GM23338 (cell line): ENCODE results near the gene PROC. TPM values are rescaled to one million over a fixed set of nuclear protein-coding genes. Genes with fewer than 3 reads are reported as not detected.
A peak's percentile ranks its signal among the peaks of the same experiment; 100 is the strongest.

ENCODE experiments used
- ATAC-seq: fragments of 200-7000 bp; cut with Tn5 transposase; 3 replicates; pipeline ENCODE4 v1.9.1; 2020
- DNase-seq: peaks from one replicate; pipeline ENCODE4 v3.0.0-alpha.2; 2015; ENCODE audit warnings: low spot score
- H2AFZ ChIP-seq: fragments of 200-600 bp; sonication (generic); 2 replicates; pipeline ENCODE4 v1.8.0; 2016; ENCODE audit warnings: antibody characterized with exemption, mild to moderate bottlenecking, moderate library complexity
- H3F3A ChIP-seq: fragments of 200-600 bp; sonication (generic); replicated peaks from 2 replicates; pipeline ENCODE4 v1.8.0; 2017; ENCODE audit warnings: antibody characterized with exemption, mixed run types, low read depth
- H3K27ac ChIP-seq: fragments of 200-600 bp; sonication (generic); 2 replicates; pipeline ENCODE4 v1.6.1; 2016; ENCODE audit warnings: low read depth
- H3K27me3 ChIP-seq: fragments of 200-600 bp; sonication (generic); 2 replicates; pipeline ENCODE4 v1.8.0; 2016; ENCODE audit warnings: mild to moderate bottlenecking, mixed run types, moderate library complexity; ENCODE audit not compliant: insufficient read depth
- H3K36me3 ChIP-seq: fragments of 200-600 bp; sonication (generic); 2 replicates; pipeline ENCODE4 v1.8.0; 2016; ENCODE audit warnings: mild to moderate bottlenecking; ENCODE audit not compliant: insufficient read depth
- H3K4me1 ChIP-seq: fragments of 200-600 bp; sonication (generic); 2 replicates; pipeline ENCODE4 v1.8.0; 2016; ENCODE audit warnings: mild to moderate bottlenecking, moderate library complexity; ENCODE audit not compliant: insufficient read depth
- H3K4me2 ChIP-seq: fragments of 200-600 bp; sonication (generic); 2 replicates; pipeline ENCODE4 v1.7.1; 2017; ENCODE audit warnings: mixed run types
- H3K4me3 ChIP-seq: fragments of 200-600 bp; sonication (generic); 2 replicates; pipeline ENCODE4 v1.6.1; 2016; ENCODE audit warnings: mixed run types
- H3K79me2 ChIP-seq: fragments of 200-600 bp; sonication (generic); replicated peaks from 2 replicates; pipeline ENCODE4 v1.8.0; 2017; ENCODE audit warnings: mild to moderate bottlenecking; ENCODE audit not compliant: insufficient read depth
- H3K9me2 ChIP-seq: fragments of 200-600 bp; sonication (generic); 2 replicates; pipeline ENCODE4 v1.8.0; 2017; ENCODE audit not compliant: insufficient read depth
- H4K20me1 ChIP-seq: fragments of 200-600 bp; sonication (generic); replicated peaks from 2 replicates; pipeline ENCODE4 v1.8.0; 2017; ENCODE audit warnings: mild to moderate bottlenecking; ENCODE audit not compliant: insufficient read depth
- H3K27ac Mint-ChIP-seq: 2 replicates; pipeline ENCODE4 v1.8.0; 2020; ENCODE audit warnings: inconsistent platforms, mild to moderate bottlenecking, moderate library complexity, mixed read lengths
- H3K27me3 Mint-ChIP-seq: 3 replicates; pipeline ENCODE4 v1.8.0; 2022; ENCODE audit warnings: low read depth, mild to moderate bottlenecking, moderate library complexity, mixed read lengths, inconsistent platforms; ENCODE audit not compliant: insufficient read depth, poor library complexity
- H3K36me3 Mint-ChIP-seq: 3 replicates; pipeline ENCODE4 v1.8.0; 2021; ENCODE audit warnings: low read depth, mild to moderate bottlenecking, inconsistent platforms, moderate library complexity, mixed read lengths
- H3K4me1 Mint-ChIP-seq: 3 replicates; pipeline ENCODE4 v1.8.0; 2020; ENCODE audit warnings: mild to moderate bottlenecking, inconsistent platforms, mixed read lengths
- H3K4me3 Mint-ChIP-seq: 3 replicates; pipeline ENCODE4 v1.8.0; 2021; ENCODE audit warnings: moderate library complexity, mild to moderate bottlenecking, inconsistent platforms, mixed read lengths
- H3K9me3 Mint-ChIP-seq: 3 replicates; pipeline ENCODE4 v1.8.0; 2020; ENCODE audit warnings: moderate library complexity, mild to moderate bottlenecking, inconsistent platforms, mixed read lengths
- CREB1 ChIP-seq: fragments of 250-450 bp; sonication (Bioruptor Pico); IDR thresholded peaks from 2 replicates; pipeline ENCODE4 v1.5.0; 2020; ENCODE audit warnings: low read depth, mild to moderate bottlenecking, moderate library complexity
- EZH2 ChIP-seq: fragments of 200-600 bp; sonication (generic); IDR thresholded peaks from one replicate; pipeline ENCODE4 v1.8.0; 2017; ENCODE audit warnings: antibody characterized with exemption, mild to moderate bottlenecking, low read depth; ENCODE audit not compliant: unreplicated experiment
- ZNF462 ChIP-seq: fragments of 250-450 bp; sonication (Bioruptor Pico); IDR thresholded peaks from 2 replicates; pipeline ENCODE4 v1.5.0; 2020; ENCODE audit warnings: mild to moderate bottlenecking, moderate library complexity
- polyA plus RNA-seq: library from polyadenylated mRNA; unstranded; fragments of >200 nt; fragmentation: Nextera tagmentation; extraction: Ambion mirVana; gene quantifications from 2 replicates; pipeline ENCODE4 v1.2.1, GENCODE V29; 2016
- total RNA-seq: library from RNA; depleted of rRNA; stranded (reverse); fragments of >200 nt; shearing (Covaris generic); gene quantifications from 2 replicates; pipeline ENCODE4 v1.2.3, GENCODE V29; 2014

PROC gene
- total and polyA plus RNA-seq, 2 experiments from 2014 or later, result 1.7 to 2.4 TPM

- TF ChIP-seq ZNF462 (CRISPR knock-in tag), result no peak
Observed at GRCh38 chr2:127462461-127462860, 44.2 kb downstream of the PROC start (continued).

GRCh38 chr2:127463155-127463991 lies 45.1 kb downstream of the PROC start:
- DNase-seq, result peak; percentile 77
- H3K36me3 Mint-ChIP-seq, result peaks cover 3% of the 10 kb centered on the region; the same call in 1 of the 3 replicates
- peaks cover 8% of the 10 kb centered on the region for H3K27me3 Mint-ChIP-seq
- no peaks in the 10 kb centered on the region for H3K79me2 ChIP-seq
- H3K4me2 ChIP-seq, result peak overlapping the region; percentile 23
- H3F3A ChIP-seq, result no peaks in the 10 kb centered on the region
- H3K27ac Mint-ChIP-seq, result peak overlapping the region; percentile 91
- H3K36me3 ChIP-seq, result no peaks in the 10 kb centered on the region
- H3K9me2 ChIP-seq, result no peaks in the 10 kb centered on the region
- TF ChIP-seq EZH2 (no peak), CREB1 (CRISPR knock-in tag) (peak; percentile 87)
- no peaks in the 10 kb centered on the region for H3K27me3 ChIP-seq
- H2AFZ ChIP-seq, result peak overlapping the region; percentile 56; the same call in 1 of the 2 replicates
- peaks cover 30% of the 10 kb centered on the region for H3K4me1 Mint-ChIP-seq
- H4K20me1 ChIP-seq, result no peaks in the 10 kb centered on the region
- H3K4me1 ChIP-seq, result peaks cover 23% of the 10 kb centered on the region
- ATAC-seq, result peak; percentile 98
- no peak overlapping the region for H3K4me3 ChIP-seq
- peak overlapping the region; percentile 7; the same call in 1 of the 3 replicates for H3K4me3 Mint-ChIP-seq
- H3K27ac ChIP-seq, result peak overlapping the region; percentile 79
- no peaks in the 10 kb centered on the region for H3K9me3 Mint-ChIP-seq
